ENCODE data around the gene CCND1. TPM values are rescaled to one million over a fixed set of nuclear protein-coding genes. Genes with fewer than 3 reads are reported as not detected.

The CCND1 gene
- total RNA-seq, 2 experiments from 2014 or later, result 0.44 TPM; not detected in 1

GRCh38 chr11:69642913-69643632 is 2.1 kb downstream of the CCND1 start:
- no TSS peak for BruUV-seq (replicated peaks)
- POLR2A ChIA-PET, result interaction anchor here (0.6 kb wide), 2 partner anchors 164 to 395 kb away, joined by 3 read pairs; no protein-coding TSS in a partner anchor

GRCh38 chr11:69643646-69644045 is 2.7 kb downstream of the CCND1 start:
- H3K4me3 ChIP-seq (ENCODE audit: low read depth, low read length, poor library complexity, severe bottlenecking), result no peak overlapping the region
- no TSS peak for BruUV-seq (replicated peaks)
- no peak overlapping the region for H3K4me2 ChIP-seq (ENCODE audit: low read length)
- no peaks in the 10 kb centered on the region for H3K9me2 ChIP-seq (ENCODE audit: insufficient read depth, low read length)
- H3K79me2 ChIP-seq (ENCODE audit: insufficient read depth, low read depth, low read length), result no peaks in the 10 kb centered on the region
- H2AFZ ChIP-seq (ENCODE audit: low read length), result no peak overlapping the region
- CTCF ChIA-PET (ENCODE audit: unreplicated experiment), result no interaction called here
- H4K20me1 ChIP-seq (ENCODE audit: insufficient read depth, low read length), result no peaks in the 10 kb centered on the region
- no peak overlapping the region for H3K27ac ChIP-seq (ENCODE audit: low read depth, low read length, poor library complexity, severe bottlenecking)
- POLR2A ChIA-PET, result interaction anchor here (0.6 kb wide), 2 partner anchors 164 to 538 kb away, joined by 3 read pairs; no protein-coding TSS in a partner anchor
- DNase-seq (ENCODE audit: low spot score), result no peak
- intact Hi-C loops (cut with micrococcal nuclease; ENCODE audit: unreplicated experiment), result loop anchor here (1.0 kb wide), 2 partner anchors 351 to 542 kb away; no protein-coding TSS in a partner anchor
- TF ChIP-seq EZH2phosphoT487 (IDR thresholded peaks at IDR 0.05; ENCODE audit: borderline replicate concordance, low read depth, low read length), result no peak
- no peak; the same call in 1 of the 2 replicates for TF ChIP-seq CTCF (conservative IDR thresholded peaks at IDR 0.05; ENCODE audit: low read length)
- H3K9me3 ChIP-seq (ENCODE audit: low read length), result no peaks in the 10 kb centered on the region
- no peaks in the 10 kb centered on the region for H3K36me3 ChIP-seq (ENCODE audit: insufficient read depth, low read length)
- H3K4me1 ChIP-seq (ENCODE audit: insufficient read depth, low read length, poor library complexity, severe bottlenecking), result no peaks in the 10 kb centered on the region

More at GRCh38 chr11:69642913-69643632, 2.1 kb downstream of the CCND1 start:
- peak overlapping the region; percentile 92 for H3K4me2 ChIP-seq (ENCODE audit: low read length)
- no peaks in the 10 kb centered on the region for H3K36me3 ChIP-seq (ENCODE audit: insufficient read depth, low read length)
- no peaks in the 10 kb centered on the region for H3K9me3 ChIP-seq (ENCODE audit: low read length)
- H2AFZ ChIP-seq (ENCODE audit: low read length), result peak overlapping the region; percentile 60; the same call in 1 of the 2 replicates
- no peaks in the 10 kb centered on the region for H3K9me2 ChIP-seq (ENCODE audit: insufficient read depth, low read length)
- peak overlapping the region; percentile 69 for H3K4me3 ChIP-seq (ENCODE audit: low read depth, low read length, poor library complexity, severe bottlenecking)
- peak; percentile 81 for DNase-seq (ENCODE audit: low spot score)
- no peaks in the 10 kb centered on the region for H3K4me1 ChIP-seq (ENCODE audit: insufficient read depth, low read length, poor library complexity, severe bottlenecking)
- H4K20me1 ChIP-seq (ENCODE audit: insufficient read depth, low read length), result no peaks in the 10 kb centered on the region
- H3K79me2 ChIP-seq (ENCODE audit: insufficient read depth, low read depth, low read length), result no peaks in the 10 kb centered on the region
- intact Hi-C loops (cut with micrococcal nuclease; ENCODE audit: unreplicated experiment), result loop anchor here (1.0 kb wide), 2 partner anchors 351 to 542 kb away; no protein-coding TSS in a partner anchor
- CTCF ChIA-PET (ENCODE audit: unreplicated experiment), result no interaction called here
- TF ChIP-seq EZH2phosphoT487 (IDR thresholded peaks at IDR 0.05; ENCODE audit: borderline replicate concordance, low read depth, low read length) (no peak), CTCF (conservative IDR thresholded peaks at IDR 0.05; ENCODE audit: low read length) (peak; percentile 85)
- H3K27ac ChIP-seq (ENCODE audit: low read depth, low read length, poor library complexity, severe bottlenecking), result no peak overlapping the region

Data from OCI-LY7 (cell line).